Neural progenitor cell (in vitro differentiated cells): Measurements from ENCODE around the gene TMEM236. TPM values are rescaled to one million over a fixed set of nuclear protein-coding genes. Genes with fewer than 3 reads are reported as not detected.

ENCODE experiments used
- DNase-seq: peaks from one replicate; pipeline ENCODE4 v3.0.0-alpha.2; 2016; ENCODE audit warnings: low spot score
- H2AFZ ChIP-seq: fragments of 200-600 bp; sonication (generic); replicated peaks from 2 replicates; pipeline ENCODE4 v1.6.1; 2016; ENCODE audit warnings: antibody characterized with exemption
- H3F3A ChIP-seq: fragments of 200-600 bp; sonication (generic); 2 replicates; pipeline ENCODE4 v1.6.1; 2016; ENCODE audit warnings: antibody characterized with exemption, low read depth
- H3K27ac ChIP-seq: fragments of 200-600 bp; sonication (generic); 2 replicates; pipeline ENCODE4 v1.5.1; 2016; ENCODE audit warnings: mild to moderate bottlenecking
- H3K27me3 ChIP-seq: fragments of 200-600 bp; sonication (generic); 2 replicates; pipeline ENCODE4 v1.6.1; 2016; ENCODE audit warnings: mild to moderate bottlenecking, moderate library complexity
- H3K36me3 ChIP-seq: fragments of 200-600 bp; sonication (generic); 2 replicates; pipeline ENCODE4 v1.5.1; 2016
- H3K4me1 ChIP-seq: fragments of 200-600 bp; sonication (generic); 2 replicates; pipeline ENCODE4 v1.6.1; 2016; ENCODE audit warnings: mixed run types
- H3K4me2 ChIP-seq: fragments of 200-600 bp; sonication (generic); 2 replicates; pipeline ENCODE4 v1.6.1; 2016
- H3K4me3 ChIP-seq: fragments of 200-600 bp; sonication (generic); 2 replicates; pipeline ENCODE4 v1.5.1; 2016
- H3K79me2 ChIP-seq: fragments of 200-600 bp; sonication (generic); 2 replicates; pipeline ENCODE4 v1.6.1; 2016; ENCODE audit warnings: low read depth
- H3K9ac ChIP-seq: fragments of 200-600 bp; sonication (generic); 2 replicates; pipeline ENCODE4 v1.6.1; 2016
- H3K9me3 ChIP-seq: fragments of 200-600 bp; sonication (generic); 2 replicates; pipeline ENCODE4 v1.5.1; 2016; ENCODE audit warnings: low read depth
- H4K20me1 ChIP-seq: fragments of 200-600 bp; sonication (generic); 2 replicates; pipeline ENCODE4 v1.6.1; 2016; ENCODE audit warnings: low read depth
- H3K27ac Mint-ChIP-seq: 3 replicates; pipeline ENCODE4 v1.8.0; 2021; ENCODE audit warnings: mixed read lengths
- H3K27me3 Mint-ChIP-seq: 2 replicates; pipeline ENCODE4 v1.8.0; 2022; ENCODE audit warnings: low read depth, mild to moderate bottlenecking, inconsistent platforms, moderate library complexity, mixed read lengths; ENCODE audit not compliant: insufficient read depth
- H3K36me3 Mint-ChIP-seq: 3 replicates; pipeline ENCODE4 v1.8.0; 2021; ENCODE audit warnings: mixed read lengths
- H3K4me1 Mint-ChIP-seq: 3 replicates; pipeline ENCODE4 v1.8.0; 2021; ENCODE audit warnings: mixed read lengths
- H3K4me3 Mint-ChIP-seq: 3 replicates; pipeline ENCODE4 v1.8.0; 2021; ENCODE audit warnings: mild to moderate bottlenecking, moderate library complexity, mixed read lengths
- H3K9me3 Mint-ChIP-seq: 3 replicates; pipeline ENCODE4 v1.8.0; 2020; ENCODE audit warnings: mixed read lengths
- CTCF ChIP-seq: fragments of 200-600 bp; sonication (generic); IDR thresholded peaks from 2 replicates; pipeline ENCODE4 v1.5.1; 2017; ENCODE audit warnings: antibody characterized with exemption, mild to moderate bottlenecking
- EZH2 ChIP-seq: fragments of 200-600 bp; sonication (generic); IDR thresholded peaks from 2 replicates; pipeline ENCODE4 v1.6.1; 2017; ENCODE audit warnings: antibody characterized with exemption, mild to moderate bottlenecking, moderate library complexity
- EZH2phosphoT487 ChIP-seq: fragments of 200-600 bp; sonication (generic); IDR thresholded peaks from 2 replicates; pipeline ENCODE4 v1.6.1; 2017; ENCODE audit warnings: antibody characterized with exemption
- total RNA-seq: library from RNA; depleted of rRNA; stranded (reverse); fragments of >200 nt; gene quantifications from 2 replicates; pipeline ENCODE4 v1.2.3, GENCODE V29; 2015; ENCODE audit warnings: low replicate concordance

The TMEM236 gene
- total RNA-seq, 1 donor from 2014 or later, result not detected

- no peaks in the 10 kb centered on the region for H3K79me2 ChIP-seq
- no peak overlapping the region for H3K27ac Mint-ChIP-seq
- no peak overlapping the region for H3K4me2 ChIP-seq
- H3K36me3 Mint-ChIP-seq, result no peaks in the 10 kb centered on the region
- no peaks in the 10 kb centered on the region for H3K36me3 ChIP-seq
- no peak overlapping the region for H3K4me3 ChIP-seq
- H3K4me1 ChIP-seq, result no peaks in the 10 kb centered on the region
- H3K4me1 Mint-ChIP-seq, result no peaks in the 10 kb centered on the region
- H3K9ac ChIP-seq, result no peak overlapping the region
- no peaks in the 10 kb centered on the region for H3K9me3 Mint-ChIP-seq
- peaks cover 9% of the 10 kb centered on the region for H3K27me3 Mint-ChIP-seq
- H2AFZ ChIP-seq, result no peak overlapping the region
- H4K20me1 ChIP-seq, result no peaks in the 10 kb centered on the region
- no peak overlapping the region for H3K4me3 Mint-ChIP-seq
- no peak for DNase-seq
- no peaks in the 10 kb centered on the region for H3F3A ChIP-seq
- no peak for TF ChIP-seq EZH2
- TF ChIP-seq EZH2phosphoT487, result no peak
- TF ChIP-seq CTCF, result no peak
- no peaks in the 10 kb centered on the region for H3K27me3 ChIP-seq
- H3K9me3 ChIP-seq, result no peaks in the 10 kb centered on the region
- H3K27ac ChIP-seq, result no peak overlapping the region
Measured at GRCh38 chr10:17811146-17811865, 59.3 kb downstream of the TMEM236 start.

- Histone ChIP-seq H2AFZ (no peak overlapping the region), H4K20me1 (no peaks in the 10 kb centered on the region), H3K36me3 (no peaks in the 10 kb centered on the region), H3K4me3 (no peak overlapping the region), H3K27me3 (no peaks in the 10 kb centered on the region), H3K27ac (no peak overlapping the region), H3K9ac (no peak overlapping the region), H3K79me2 (no peaks in the 10 kb centered on the region), H3K4me2 (no peak overlapping the region), H3K4me1 (no peaks in the 10 kb centered on the region), H3K9me3 (no peaks in the 10 kb centered on the region), H3F3A (no peaks in the 10 kb centered on the region)
- Mint-ChIP-seq H3K27me3 (peaks cover 5% of the 10 kb centered on the region), H3K27ac (no peak overlapping the region), H3K4me1 (no peaks in the 10 kb centered on the region), H3K36me3 (no peaks in the 10 kb centered on the region), H3K9me3 (no peaks in the 10 kb centered on the region), H3K4me3 (no peak overlapping the region)
- TF ChIP-seq EZH2 (no peak), CTCF (no peak), EZH2phosphoT487 (no peak)
- DNase-seq, result no peak
Measured at GRCh38 chr10:17814973-17815372, 63.0 kb downstream of the TMEM236 start.

- no peaks in the 10 kb centered on the region for H3F3A ChIP-seq
- no peaks in the 10 kb centered on the region for H3K36me3 ChIP-seq
- H3K4me1 ChIP-seq, result no peaks in the 10 kb centered on the region
- H3K4me2 ChIP-seq, result no peak overlapping the region
- H4K20me1 ChIP-seq, result no peaks in the 10 kb centered on the region
- H3K27me3 ChIP-seq, result no peaks in the 10 kb centered on the region
- H3K9me3 Mint-ChIP-seq, result no peaks in the 10 kb centered on the region
- H3K36me3 Mint-ChIP-seq, result no peaks in the 10 kb centered on the region
- H3K9me3 ChIP-seq, result no peaks in the 10 kb centered on the region
- H3K27ac Mint-ChIP-seq, result no peak overlapping the region
- H3K9ac ChIP-seq, result no peak overlapping the region
- TF ChIP-seq EZH2 (no peak), EZH2phosphoT487 (no peak), CTCF (no peak)
- DNase-seq, result no peak
- no peaks in the 10 kb centered on the region for H3K4me1 Mint-ChIP-seq
- H3K4me3 ChIP-seq, result no peak overlapping the region
- peaks cover 5% of the 10 kb centered on the region for H3K27me3 Mint-ChIP-seq
- H3K27ac ChIP-seq, result no peak overlapping the region
- no peak overlapping the region for H3K4me3 Mint-ChIP-seq
- no peak overlapping the region for H2AFZ ChIP-seq
- H3K79me2 ChIP-seq, result no peaks in the 10 kb centered on the region
Measured at GRCh38 chr10:17816199-17816598, 64.2 kb downstream of the TMEM236 start.
